Measurements from ENCODE around the gene EPHA3.

The EPHA3 gene

DNA sequence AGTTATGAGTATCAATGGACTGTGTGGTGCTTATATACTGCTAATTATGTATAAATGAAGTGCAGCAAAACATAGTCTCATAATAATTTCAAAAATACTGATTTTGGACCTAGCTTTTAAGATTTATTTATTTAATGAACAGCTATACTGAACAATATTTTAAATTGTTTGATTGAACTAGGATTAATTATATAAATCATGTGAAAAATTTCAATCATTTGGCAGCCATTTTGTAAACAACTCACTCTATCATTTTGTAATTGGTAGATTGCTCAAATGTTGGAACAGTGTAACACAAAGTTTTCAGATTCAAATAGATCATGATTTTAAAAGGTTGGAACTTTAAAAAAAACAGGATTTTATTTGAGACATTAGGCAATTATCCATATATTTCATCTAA is 47.0 kb downstream of the EPHA3 start:
- no peak for DNase-seq

- DNase-seq: no peak
Observed at GRCh38 chr3:89155811-89156210, 48.4 kb downstream of the EPHA3 start.

DNA sequence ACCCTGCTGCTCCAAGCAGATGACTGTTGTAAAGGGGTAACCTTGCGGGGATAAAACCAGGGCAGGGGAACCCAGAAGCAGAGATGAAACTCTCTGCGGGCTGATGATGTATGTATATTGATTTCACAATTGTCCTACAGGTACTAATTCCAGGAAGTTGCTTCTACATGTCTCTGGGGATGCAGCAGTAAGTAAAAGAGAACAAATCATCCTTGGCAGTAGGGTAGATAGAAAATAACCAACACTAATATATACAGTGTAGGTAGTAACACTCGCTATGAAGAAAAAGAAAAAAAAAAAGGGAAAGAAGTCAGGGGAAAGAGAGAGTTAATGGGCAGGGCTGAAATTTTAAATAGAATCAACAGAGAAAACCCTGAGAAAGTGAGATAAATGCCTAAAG is 50.2 kb downstream of the EPHA3 start:
- DNase-seq: no peak

DNA sequence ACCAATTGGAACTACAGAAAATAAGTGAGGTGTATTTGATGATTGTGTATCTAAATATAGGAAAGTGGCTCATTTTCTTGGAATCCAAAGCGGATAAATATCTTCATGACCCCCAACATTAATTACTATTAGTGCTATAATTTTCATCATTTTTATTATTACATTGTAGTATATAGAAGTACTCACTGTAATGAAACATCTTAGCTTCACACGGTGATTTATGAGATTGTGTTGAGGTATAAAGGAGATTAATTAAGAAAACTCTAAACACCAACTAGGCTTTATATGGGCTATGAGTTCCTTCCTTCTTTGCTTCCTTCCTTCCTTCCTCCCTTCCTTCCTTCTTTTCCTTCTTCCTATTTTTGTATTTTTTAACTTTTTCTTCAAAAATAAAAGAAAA is 52.2 kb downstream of the EPHA3 start:
- no peak for DNase-seq

- no peak for DNase-seq
Observed at GRCh38 chr3:89164774-89165173, 57.4 kb downstream of the EPHA3 start.

DNA sequence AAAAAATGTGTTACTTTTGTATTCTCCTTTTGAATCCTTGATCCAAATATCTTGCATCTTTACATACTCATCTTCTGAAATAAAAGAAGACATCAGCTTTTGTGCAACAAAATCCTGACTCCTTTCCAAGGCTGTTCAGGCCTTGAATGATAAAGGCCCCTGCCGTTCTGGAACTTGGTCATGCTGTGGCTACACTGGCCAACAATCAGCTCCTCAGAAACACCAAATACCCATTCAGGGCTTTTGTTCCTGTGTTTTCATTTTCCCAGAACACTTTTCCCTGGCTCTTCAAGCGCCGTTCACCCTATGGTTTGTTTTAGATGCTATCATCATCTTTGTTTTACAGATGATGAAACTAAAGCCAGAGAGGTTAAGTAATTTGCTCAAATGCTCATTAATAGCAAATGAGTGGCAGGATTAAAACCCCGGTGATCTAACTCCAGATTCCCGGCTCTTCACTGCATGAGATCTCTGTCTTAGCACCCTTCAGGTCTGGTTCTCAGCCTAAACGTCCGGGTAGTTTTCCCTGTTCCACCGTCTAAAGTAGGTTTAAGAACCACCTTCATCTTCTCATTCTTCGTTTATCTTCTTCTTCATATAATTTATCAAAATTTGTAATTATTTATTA is 58.3 kb downstream of the EPHA3 start:
- DNase-seq: no peak

DNA sequence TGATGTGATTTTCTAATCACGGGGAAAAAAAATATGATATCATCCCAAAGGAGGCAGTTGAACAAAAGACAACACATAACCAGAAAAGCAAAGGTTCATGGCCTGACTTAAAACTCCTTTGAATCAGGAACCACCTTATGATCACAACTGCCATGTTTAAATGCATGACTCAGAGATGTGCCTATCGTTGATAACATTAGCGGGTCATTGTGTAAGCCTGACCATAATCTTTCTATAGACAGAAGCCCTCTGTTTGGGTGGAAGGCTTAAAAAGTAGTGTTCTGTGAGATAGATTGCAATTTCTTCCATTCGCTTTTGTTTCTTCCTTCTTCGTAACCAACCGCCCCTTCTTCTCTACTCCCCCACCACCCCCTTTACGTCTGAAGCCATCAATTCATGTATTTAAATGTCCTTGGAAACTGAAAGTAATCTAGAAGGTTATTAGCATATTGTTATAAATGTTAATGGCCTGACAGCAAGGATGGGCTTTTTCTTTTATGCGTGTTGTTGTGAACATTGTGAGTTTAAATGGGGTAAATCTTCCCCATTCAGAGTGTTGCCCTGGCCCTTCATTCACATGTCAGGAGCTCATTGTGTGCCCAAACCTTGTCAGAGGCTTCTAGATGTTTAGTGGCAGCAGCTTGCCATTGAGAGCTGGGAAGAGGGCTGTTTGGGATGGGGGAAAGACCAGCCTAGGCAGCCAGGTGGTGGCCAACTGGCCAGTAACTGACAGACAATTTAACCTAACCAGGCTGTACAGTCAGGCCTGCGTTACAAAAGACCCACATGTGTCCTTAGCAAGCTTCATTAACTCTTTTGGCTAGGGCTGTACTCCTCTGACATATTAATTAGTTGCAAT is 64.5 kb downstream of the EPHA3 start:
- DNase-seq: no peak

GRCh38 chr3:89173546-89173945 is 66.1 kb downstream of the EPHA3 start:
- no peak for DNase-seq

DNA sequence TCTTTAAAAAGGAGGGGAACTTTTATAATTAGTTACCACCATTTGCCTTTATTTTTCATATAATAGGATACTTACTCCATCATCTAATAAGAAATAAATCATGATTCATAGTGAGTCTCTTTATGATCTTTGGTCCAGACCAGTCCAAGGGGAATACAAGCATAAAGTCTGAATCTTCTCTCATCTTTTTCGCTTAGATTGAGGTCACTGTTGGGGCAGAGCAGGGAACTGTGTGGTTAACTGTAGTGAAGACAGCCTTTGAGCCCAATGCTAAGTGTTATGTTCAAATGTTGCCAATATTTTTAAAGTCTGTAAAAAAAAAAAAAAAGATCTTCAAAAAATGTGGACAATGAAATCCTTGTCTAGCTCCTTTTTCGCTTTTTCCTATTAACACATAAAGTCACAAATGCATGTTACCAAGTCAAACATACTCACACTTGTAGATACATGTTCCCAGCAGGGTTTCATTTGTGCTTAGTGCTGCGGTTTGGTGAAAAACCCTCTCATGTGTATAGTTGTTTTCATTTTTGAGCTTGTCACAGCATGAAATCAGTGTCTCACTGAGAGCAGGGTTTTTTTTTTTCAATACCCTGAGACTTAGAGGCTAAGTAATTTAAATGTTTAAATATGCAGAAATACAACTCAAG is 72.1 kb downstream of the EPHA3 start:
- DNase-seq: no peak

GRCh38 chr3:89180334-89180733 is 72.9 kb downstream of the EPHA3 start:
- DNase-seq: no peak

DNA sequence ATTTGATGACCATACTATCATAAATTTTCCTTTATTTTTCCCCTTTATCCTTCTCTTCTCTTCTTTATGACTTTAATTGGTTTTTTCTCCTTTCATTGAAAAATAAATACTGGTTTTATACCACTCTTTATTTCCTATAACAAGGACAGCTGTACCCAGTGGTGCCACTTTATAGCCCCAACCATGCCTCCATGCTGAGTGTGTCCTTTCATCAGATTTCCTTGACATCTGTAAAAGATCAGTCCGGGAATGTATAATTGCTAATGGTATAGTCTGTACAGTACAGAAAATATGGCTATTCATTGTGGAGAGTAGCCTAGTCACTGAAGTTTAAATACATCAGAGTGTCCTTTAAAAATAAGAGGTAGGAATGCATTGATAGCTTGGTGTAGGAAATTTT is 74.6 kb downstream of the EPHA3 start:
- no peak for DNase-seq

DNA sequence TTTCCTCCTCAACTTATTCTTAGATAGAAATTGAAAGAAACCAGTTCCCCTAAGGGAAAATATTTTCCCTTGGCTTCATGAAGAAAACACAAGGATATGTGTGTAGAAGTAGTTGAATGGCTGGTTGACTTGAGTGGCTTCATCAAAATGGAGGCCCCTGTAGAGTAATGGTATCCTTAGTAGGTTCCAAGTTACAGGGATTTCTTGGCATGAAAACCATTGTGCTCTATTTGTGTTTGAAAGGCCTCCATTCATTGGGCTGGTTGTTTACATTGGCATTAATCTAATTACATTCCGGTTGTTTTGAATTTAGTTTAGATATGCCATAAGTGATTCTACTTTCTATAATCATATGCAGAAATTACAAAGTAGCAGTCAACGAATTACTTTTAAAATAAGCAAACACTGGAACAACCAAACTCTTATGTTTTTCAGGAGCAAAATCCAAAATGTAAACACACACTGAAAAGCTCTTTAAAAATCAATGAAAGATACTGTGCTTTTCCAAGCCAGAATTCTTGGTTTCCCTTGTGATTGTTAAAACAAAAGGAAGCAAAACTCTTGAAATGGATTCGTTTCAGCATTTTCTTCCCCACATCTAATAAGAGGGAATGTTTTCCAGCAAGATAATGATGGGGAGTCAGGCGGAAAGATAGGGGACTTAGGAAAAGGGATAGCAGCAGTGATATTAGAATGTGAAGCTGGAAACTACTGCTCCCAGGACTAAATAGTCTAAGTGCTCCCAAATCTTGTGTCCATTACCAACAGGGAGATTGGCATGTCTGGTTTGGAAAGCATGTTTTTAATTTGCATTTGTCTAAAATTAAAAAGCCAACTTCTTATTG is 77.0 kb downstream of the EPHA3 start:
- DNase-seq: no peak

DNA sequence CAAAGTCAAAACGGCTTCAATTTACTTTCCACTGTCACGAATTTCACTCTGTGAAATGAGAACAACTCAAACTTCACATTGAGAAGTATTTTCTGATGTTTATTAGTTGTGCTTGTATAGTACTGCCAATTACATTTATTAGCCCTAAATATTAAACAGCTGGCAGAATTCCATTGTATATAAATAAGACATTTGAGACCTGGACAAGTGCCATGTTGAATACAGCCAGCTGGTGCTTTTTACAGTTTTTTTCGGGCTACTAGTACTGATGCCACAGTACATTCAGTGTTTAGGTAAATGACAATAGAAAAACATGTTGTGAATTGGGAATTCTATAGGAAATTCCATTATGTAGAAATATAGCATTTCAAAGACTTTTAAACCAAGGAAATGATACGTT is 79.0 kb downstream of the EPHA3 start:
- no peak for DNase-seq

- DNase-seq: no peak
Observed at GRCh38 chr3:89198591-89198990, 91.2 kb downstream of the EPHA3 start.

DNA sequence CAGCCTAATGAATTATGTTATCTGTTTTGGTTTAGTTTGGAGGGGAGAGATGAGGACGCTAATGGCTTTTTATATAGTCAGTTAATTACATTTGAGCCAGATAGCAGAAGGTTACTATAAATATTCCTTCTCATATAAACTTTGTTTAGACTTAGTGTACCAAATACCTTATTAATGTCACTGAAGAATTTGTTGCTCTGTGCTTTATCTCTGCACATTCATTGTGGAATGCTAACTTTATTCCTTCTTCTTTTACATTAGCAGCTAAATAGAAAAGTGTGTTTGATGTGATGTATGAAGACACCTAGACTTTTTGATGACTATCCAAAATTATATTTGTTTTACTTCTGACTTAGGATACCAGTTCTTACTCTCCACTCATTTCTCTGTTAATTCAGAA is 105.2 kb downstream of the EPHA3 start:
- DNase-seq: no peak

GRCh38 chr3:89216016-89216739 is 108.8 kb downstream of the EPHA3 start:
- no peak for DNase-seq

GRCh38 chr3:89217148-89217685 is 109.8 kb downstream of the EPHA3 start:
- DNase-seq: no peak

DNA sequence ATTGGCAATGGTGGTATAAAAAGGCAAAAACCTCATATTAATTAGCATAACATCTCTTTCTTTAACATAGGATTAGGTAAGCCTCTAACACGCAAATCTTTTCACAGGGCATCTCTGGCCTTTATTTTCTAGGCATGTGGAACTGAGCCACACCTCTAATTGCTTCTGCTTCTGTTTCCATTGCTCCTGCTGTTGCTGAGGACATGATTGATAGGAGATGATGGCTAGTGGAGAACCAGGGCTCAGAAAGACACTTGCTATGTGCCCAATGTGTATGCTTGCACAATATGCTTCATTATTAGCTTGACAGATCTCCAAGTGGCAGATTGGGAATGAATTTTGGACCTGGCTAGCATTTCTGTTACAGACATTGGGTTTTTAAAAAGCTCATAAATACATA is 114.5 kb downstream of the EPHA3 start:
- DNase-seq: no peak

GRCh38 chr3:89223188-89223587 is 115.8 kb downstream of the EPHA3 start:
- DNase-seq: no peak

DNA sequence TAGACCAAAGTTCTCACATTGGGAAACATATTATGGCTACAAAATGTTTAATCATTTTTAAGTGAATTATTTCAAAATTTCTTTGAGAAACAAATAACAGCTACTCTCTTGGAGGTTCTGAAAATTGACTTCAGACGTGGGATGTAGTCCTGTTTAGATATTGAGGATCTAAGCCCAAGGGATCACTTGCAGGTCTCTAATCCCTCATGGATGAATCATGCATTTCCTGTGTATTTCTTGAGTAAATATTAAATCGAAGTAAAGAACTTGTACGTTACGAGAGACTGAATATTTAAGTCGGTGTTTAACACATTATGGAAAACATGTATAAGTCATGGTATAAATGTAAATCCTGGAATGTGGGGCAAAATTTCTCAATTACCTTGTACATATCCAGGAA is 119.8 kb downstream of the EPHA3 start:
- DNase-seq: no peak

- DNase-seq: no peak
Observed at GRCh38 chr3:89227634-89228033, 120.2 kb downstream of the EPHA3 start.

GRCh38 chr3:89232155-89232554 is 124.7 kb downstream of the EPHA3 start:
- DNase-seq: no peak

All from CD4-positive, alpha-beta T cell treated with Interleukin-4 for 4 hours (primary cell).